ENCODE measurements around the gene TEC.

DNA sequence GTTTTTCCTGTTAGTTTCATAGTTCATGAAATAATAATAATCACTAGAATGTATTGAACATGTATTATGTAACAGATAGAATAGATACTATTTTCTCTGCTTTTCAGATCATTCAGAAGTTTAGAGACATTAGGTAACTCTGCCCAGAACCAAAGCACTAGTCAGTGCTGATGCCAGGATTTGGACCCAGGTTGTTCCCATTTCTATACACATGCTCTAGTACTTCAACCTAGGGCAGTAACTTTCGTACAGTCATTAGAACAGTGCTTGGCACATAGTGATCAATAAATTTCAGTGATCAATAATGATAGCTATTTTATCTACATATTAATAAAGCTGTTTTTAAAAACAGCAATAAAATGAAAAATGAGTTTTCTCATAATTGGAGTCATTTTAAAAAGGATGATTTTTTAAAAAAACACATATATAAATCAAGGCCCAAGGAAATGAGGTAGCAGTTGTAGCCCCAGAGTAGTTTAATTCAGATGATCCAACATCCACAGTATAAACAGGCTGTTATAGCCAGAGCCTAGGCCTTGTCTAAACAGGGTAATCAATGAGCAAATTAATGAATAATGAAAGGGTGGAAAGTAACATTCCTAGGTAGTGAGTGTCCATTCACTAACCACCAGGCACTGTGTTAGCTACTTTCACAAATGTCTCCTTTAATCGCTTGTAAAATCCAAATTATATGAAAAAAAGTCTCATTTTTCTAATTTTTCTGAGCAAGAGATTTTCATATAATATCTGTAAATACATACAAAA lies 161.1 kb downstream of the TEC start:
- TF ChIP-seq, protein P1, sequence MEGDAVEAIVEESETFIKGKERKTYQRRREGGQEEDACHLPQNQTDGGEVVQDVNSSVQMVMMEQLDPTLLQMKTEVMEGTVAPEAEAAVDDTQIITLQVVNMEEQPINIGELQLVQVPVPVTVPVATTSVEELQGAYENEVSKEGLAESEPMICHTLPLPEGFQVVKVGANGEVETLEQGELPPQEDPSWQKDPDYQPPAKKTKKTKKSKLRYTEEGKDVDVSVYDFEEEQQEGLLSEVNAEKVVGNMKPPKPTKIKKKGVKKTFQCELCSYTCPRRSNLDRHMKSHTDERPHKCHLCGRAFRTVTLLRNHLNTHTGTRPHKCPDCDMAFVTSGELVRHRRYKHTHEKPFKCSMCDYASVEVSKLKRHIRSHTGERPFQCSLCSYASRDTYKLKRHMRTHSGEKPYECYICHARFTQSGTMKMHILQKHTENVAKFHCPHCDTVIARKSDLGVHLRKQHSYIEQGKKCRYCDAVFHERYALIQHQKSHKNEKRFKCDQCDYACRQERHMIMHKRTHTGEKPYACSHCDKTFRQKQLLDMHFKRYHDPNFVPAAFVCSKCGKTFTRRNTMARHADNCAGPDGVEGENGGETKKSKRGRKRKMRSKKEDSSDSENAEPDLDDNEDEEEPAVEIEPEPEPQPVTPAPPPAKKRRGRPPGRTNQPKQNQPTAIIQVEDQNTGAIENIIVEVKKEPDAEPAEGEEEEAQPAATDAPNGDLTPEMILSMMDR (IDR thresholded peaks at IDR 0.05) = no peak
- no peak for TF ChIP-seq POLR2A (IDR thresholded peaks at IDR 0.05)

Data from testis (tissue), 2 donors.